ENCODE results near the gene PSMB3.

GRCh38 chr17:38752308-38753070 is at the start of gene PSMB3:
- TF ChIP-seq CTCF (IDR thresholded peaks at IDR 0.05; ENCODE audit: borderline replicate concordance, extremely low read depth, low read length, poor library complexity, severe bottlenecking) (no peak), EZH2 (IDR thresholded peaks at IDR 0.05; ENCODE audit: borderline replicate concordance, low read depth, low read length, severe bottlenecking) (no peak)

All from DND-41 (cell line).